Uterus (tissue), 2 donors: Measurements from ENCODE around the gene BAHCC1.

ENCODE experiments used
- CTCF ChIP-seq, 4 experiments: fragments of 200-600 bp in 2 of 4; fragments of 450-650 bp in 2 of 4; sonication (generic) in 2 of 4; IDR thresholded peaks; one replicate each; pipeline ENCODE4 v1.5.1; 2016 to 2019; ENCODE audit warnings: antibody characterized with exemption in 4 of 4, mild to moderate bottlenecking in 2 of 4, moderate library complexity in 1 of 4
- POLR2A ChIP-seq, 2 donors: fragments of 450-650 bp; IDR thresholded peaks; one replicate each; pipeline ENCODE4 v1.6.1; 2016; ENCODE audit warnings: antibody characterized with exemption in 2 of 2, mild to moderate bottlenecking in 1 of 2, moderate library complexity in 1 of 2

GRCh38 chr17:81354252-81354953, 40.9 kb upstream of the BAHCC1 start:
- TF ChIP-seq CTCF (IDR thresholded peaks at IDR 0.05) (no peak), POLR2A (IDR thresholded peaks at IDR 0.05) (no peak)
